GM21381 (cell line): ENCODE measurements around the gene ARHGEF16.

Experiments used
- ATAC-seq: cut with Tn5 transposase; IDR thresholded peaks from one replicate; pipeline ENCODE4 v1.9.1; 2021; ENCODE audit warnings: mild to moderate bottlenecking, moderate library complexity; ENCODE audit not compliant: unreplicated experiment

Gene ARHGEF16

GRCh38 chr1:3479511-3480368, 25.3 kb downstream of the ARHGEF16 start:
- ATAC-seq, result no peak

- ATAC-seq, result no peak
Observed at GRCh38 chr1:3480369-3480719, 25.9 kb downstream of the ARHGEF16 start.

GRCh38 chr1:3481046-3481445, 26.6 kb downstream of the ARHGEF16 start:
- no peak for ATAC-seq

- ATAC-seq, result no peak
Observed at GRCh38 chr1:3481836-3482375, 27.4 kb downstream of the ARHGEF16 start.

- no peak for ATAC-seq
Observed at GRCh38 chr1:3482378-3482849, 27.9 kb downstream of the ARHGEF16 start.

- no peak for ATAC-seq
Observed at GRCh38 chr1:3483380-3483779, 28.9 kb downstream of the ARHGEF16 start.

GRCh38 chr1:3483801-3484444, 29.5 kb downstream of the ARHGEF16 start:
- ATAC-seq, result no peak

GRCh38 chr1:3485016-3485415, 30.6 kb downstream of the ARHGEF16 start:
- ATAC-seq, result no peak

- no peak for ATAC-seq
Observed at GRCh38 chr1:3488432-3488831, 34.0 kb downstream of the ARHGEF16 start.

- no peak for ATAC-seq
Observed at GRCh38 chr1:3490046-3490745, 35.7 kb downstream of the ARHGEF16 start.

- no peak for ATAC-seq
Observed at GRCh38 chr1:3491291-3492246, 37.1 kb downstream of the ARHGEF16 start.

- ATAC-seq, result no peak
Observed at GRCh38 chr1:3492545-3493246, 38.2 kb downstream of the ARHGEF16 start.

- no peak for ATAC-seq
Observed at GRCh38 chr1:3494321-3495308, 40.1 kb downstream of the ARHGEF16 start.

GRCh38 chr1:3495776-3496745, 41.6 kb downstream of the ARHGEF16 start:
- ATAC-seq, result no peak

- ATAC-seq, result no peak
Observed at GRCh38 chr1:3496916-3497315, 42.5 kb downstream of the ARHGEF16 start.

GRCh38 chr1:3497521-3497920, 43.1 kb downstream of the ARHGEF16 start:
- no peak for ATAC-seq

GRCh38 chr1:3498246-3498930, 43.9 kb downstream of the ARHGEF16 start:
- no peak for ATAC-seq
